Esophagus muscularis mucosa (tissue), 4 donors: Measurements from ENCODE around the gene LCK.

Source experiments
- EP300 ChIP-seq: sonication (generic); formaldehyde crosslinking; IDR thresholded peaks from one replicate; pipeline ENCODE4 v1.6.1; 2017; ENCODE audit warnings: antibody characterized with exemption
- POLR2A ChIP-seq: fragments of 450-650 bp; IDR thresholded peaks from one replicate; pipeline ENCODE4 v1.6.1; 2017; ENCODE audit warnings: antibody characterized with exemption, moderate library complexity, mild to moderate bottlenecking, low read depth
- POLR2AphosphoS5 ChIP-seq, 2 donors: sonication (generic); formaldehyde crosslinking; IDR thresholded peaks; one replicate each; pipeline ENCODE4 v1.6.1; 2017; ENCODE audit warnings: antibody characterized with exemption in 2 of 2
- TF ChIP-seq, protein P1 (sequence below), 3 experiments: fragments of 200-600 bp in 2 of 3; fragments of 450-650 bp in 1 of 3; sonication (generic) in 2 of 3; IDR thresholded peaks; one replicate each; pipeline ENCODE4 v1.5.1; 2017 to 2019; ENCODE audit warnings: antibody characterized with exemption in 3 of 3, mild to moderate bottlenecking in 2 of 3, moderate library complexity in 1 of 3

DNA sequence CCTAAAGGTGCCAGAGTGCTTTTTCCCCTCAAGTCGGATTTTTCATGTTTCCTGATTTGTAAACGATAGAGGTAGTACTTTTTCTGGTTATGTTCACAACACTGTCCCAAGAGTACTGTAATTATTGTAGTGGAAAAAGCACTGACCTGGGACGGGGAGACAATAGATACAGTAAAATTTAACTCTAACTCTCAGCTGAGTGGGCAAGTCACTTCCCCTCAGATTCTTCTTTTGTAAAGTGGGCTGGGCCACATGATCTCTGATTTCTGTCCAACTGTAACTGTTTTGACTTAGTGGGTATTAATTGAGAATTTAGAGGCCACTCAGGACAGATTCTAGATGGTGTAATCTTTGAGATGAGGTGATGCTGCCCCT, 65.8 kb downstream of the LCK start:
- TF ChIP-seq, protein P1, sequence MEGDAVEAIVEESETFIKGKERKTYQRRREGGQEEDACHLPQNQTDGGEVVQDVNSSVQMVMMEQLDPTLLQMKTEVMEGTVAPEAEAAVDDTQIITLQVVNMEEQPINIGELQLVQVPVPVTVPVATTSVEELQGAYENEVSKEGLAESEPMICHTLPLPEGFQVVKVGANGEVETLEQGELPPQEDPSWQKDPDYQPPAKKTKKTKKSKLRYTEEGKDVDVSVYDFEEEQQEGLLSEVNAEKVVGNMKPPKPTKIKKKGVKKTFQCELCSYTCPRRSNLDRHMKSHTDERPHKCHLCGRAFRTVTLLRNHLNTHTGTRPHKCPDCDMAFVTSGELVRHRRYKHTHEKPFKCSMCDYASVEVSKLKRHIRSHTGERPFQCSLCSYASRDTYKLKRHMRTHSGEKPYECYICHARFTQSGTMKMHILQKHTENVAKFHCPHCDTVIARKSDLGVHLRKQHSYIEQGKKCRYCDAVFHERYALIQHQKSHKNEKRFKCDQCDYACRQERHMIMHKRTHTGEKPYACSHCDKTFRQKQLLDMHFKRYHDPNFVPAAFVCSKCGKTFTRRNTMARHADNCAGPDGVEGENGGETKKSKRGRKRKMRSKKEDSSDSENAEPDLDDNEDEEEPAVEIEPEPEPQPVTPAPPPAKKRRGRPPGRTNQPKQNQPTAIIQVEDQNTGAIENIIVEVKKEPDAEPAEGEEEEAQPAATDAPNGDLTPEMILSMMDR (IDR thresholded peaks at IDR 0.05) = no peak
- TF ChIP-seq POLR2AphosphoS5 (IDR thresholded peaks at IDR 0.05) = no peak
- TF ChIP-seq POLR2A = no peak
- no peak for TF ChIP-seq EP300
